Trophoblast cell (in vitro differentiated cells and primary cell): ENCODE data around the gene TMEM185B.

Experiments used
- DNase-seq, 2 donors: peaks; one replicate each; pipeline ENCODE4 v3.0.0-alpha.2; 2016
- H2AFZ ChIP-seq: 2 replicates; pipeline ENCODE4 v1.6.1; 2013; ENCODE audit warnings: low read length, moderate library complexity, mild to moderate bottlenecking; ENCODE audit not compliant: insufficient read depth, poor library complexity
- H2AK5ac ChIP-seq: 2 replicates; pipeline ENCODE4 v1.6.1; 2013; ENCODE audit warnings: mild to moderate bottlenecking, low read length
- H2BK120ac ChIP-seq: 2 replicates; pipeline ENCODE4 v1.6.1; 2013; ENCODE audit warnings: low read length, mild to moderate bottlenecking, moderate library complexity; ENCODE audit not compliant: insufficient read depth, poor library complexity
- H2BK12ac ChIP-seq: 2 replicates; pipeline ENCODE4 v1.6.1; 2013; ENCODE audit warnings: mild to moderate bottlenecking, low read length, moderate library complexity
- H2BK5ac ChIP-seq: 2 replicates; pipeline ENCODE4 v1.6.1; 2013; ENCODE audit warnings: low read length, low read depth, moderate library complexity, mild to moderate bottlenecking; ENCODE audit not compliant: poor library complexity
- H3K14ac ChIP-seq: 2 replicates; pipeline ENCODE4 v1.6.1; 2013; ENCODE audit warnings: mild to moderate bottlenecking, low read length
- H3K18ac ChIP-seq: 2 replicates; pipeline ENCODE4 v1.6.1; 2013; ENCODE audit warnings: mild to moderate bottlenecking, low read length
- H3K23ac ChIP-seq: 2 replicates; pipeline ENCODE4 v1.6.1; 2013; ENCODE audit warnings: low read length
- H3K27ac ChIP-seq: 2 replicates; pipeline ENCODE4 v1.5.1; 2013; ENCODE audit warnings: low read depth, mild to moderate bottlenecking, inconsistent platforms, low read length, moderate library complexity
- H3K27me3 ChIP-seq: 2 replicates; pipeline ENCODE4 v1.6.1; 2013; ENCODE audit warnings: inconsistent platforms, mild to moderate bottlenecking, low read length, moderate library complexity; ENCODE audit not compliant: insufficient read depth
- H3K36me3 ChIP-seq, 2 experiments: 1 replicate in 1 of 2; 2 replicates in 1 of 2; pipeline ENCODE4 v1.6.1; 2013; ENCODE audit warnings: low read length in 2 of 2, mild to moderate bottlenecking in 2 of 2, moderate library complexity in 1 of 2; ENCODE audit not compliant: insufficient read depth in 2 of 2, control insufficient read depth in 1 of 2
- H3K4ac ChIP-seq: 2 replicates; pipeline ENCODE4 v1.6.1; 2013; ENCODE audit warnings: low read depth, mild to moderate bottlenecking, low read length, moderate library complexity
- H3K4me1 ChIP-seq, 2 experiments: 1 replicate in 1 of 2; 2 replicates in 1 of 2; pipeline ENCODE4 v1.6.1; 2013; ENCODE audit warnings: low read length in 2 of 2, mild to moderate bottlenecking in 2 of 2, moderate library complexity in 1 of 2; ENCODE audit not compliant: insufficient read depth in 2 of 2, control insufficient read depth in 1 of 2
- H3K4me2 ChIP-seq: 2 replicates; pipeline ENCODE4 v1.6.1; 2013; ENCODE audit warnings: inconsistent platforms, mild to moderate bottlenecking, low read length, moderate library complexity
- H3K4me3 ChIP-seq: 2 replicates; pipeline ENCODE4 v1.5.1; 2013; ENCODE audit warnings: mild to moderate bottlenecking, low read depth, low read length, inconsistent platforms
- H3K79me1 ChIP-seq: one replicate; pipeline ENCODE4 v1.6.1; 2013; ENCODE audit warnings: low read length
- H3K79me2 ChIP-seq: 2 replicates; pipeline ENCODE4 v1.6.1; 2013; ENCODE audit warnings: low read length, mild to moderate bottlenecking; ENCODE audit not compliant: control insufficient read depth, insufficient read depth, poor library complexity
- H3K9ac ChIP-seq: 2 replicates; pipeline ENCODE4 v1.6.1; 2013; ENCODE audit warnings: mild to moderate bottlenecking, low read length
- H3K9me3 ChIP-seq: 2 replicates; pipeline ENCODE4 v1.6.1; 2013; ENCODE audit warnings: low read depth, mild to moderate bottlenecking, control low read depth, inconsistent platforms, low read length; ENCODE audit not compliant: insufficient read depth
- H4K12ac ChIP-seq: 2 replicates; pipeline ENCODE4 v1.6.1; 2013; ENCODE audit warnings: low read depth, mild to moderate bottlenecking, low read length, moderate library complexity
- H4K8ac ChIP-seq: 2 replicates; pipeline ENCODE4 v1.6.1; 2013; ENCODE audit warnings: low read depth, mild to moderate bottlenecking, low read length, moderate library complexity
- H4K91ac ChIP-seq: one replicate; pipeline ENCODE4 v1.6.1; 2013; ENCODE audit warnings: low read depth, mild to moderate bottlenecking, low read length, moderate library complexity
- WGBS: extraction: QIAGEN DNeasy Blood & Tissue Kit; methylation state at CpG from one replicate; pipeline ENCODE4 v1.1.7; 2013; ENCODE audit warnings: missing lambda C conversion rate; ENCODE audit not compliant: insufficient read length, insufficient coverage; ENCODE audit errors: extremely low coverage; 5-methylcytosine and 5-hydroxymethylcytosine counted together

The TMEM185B gene

DNA sequence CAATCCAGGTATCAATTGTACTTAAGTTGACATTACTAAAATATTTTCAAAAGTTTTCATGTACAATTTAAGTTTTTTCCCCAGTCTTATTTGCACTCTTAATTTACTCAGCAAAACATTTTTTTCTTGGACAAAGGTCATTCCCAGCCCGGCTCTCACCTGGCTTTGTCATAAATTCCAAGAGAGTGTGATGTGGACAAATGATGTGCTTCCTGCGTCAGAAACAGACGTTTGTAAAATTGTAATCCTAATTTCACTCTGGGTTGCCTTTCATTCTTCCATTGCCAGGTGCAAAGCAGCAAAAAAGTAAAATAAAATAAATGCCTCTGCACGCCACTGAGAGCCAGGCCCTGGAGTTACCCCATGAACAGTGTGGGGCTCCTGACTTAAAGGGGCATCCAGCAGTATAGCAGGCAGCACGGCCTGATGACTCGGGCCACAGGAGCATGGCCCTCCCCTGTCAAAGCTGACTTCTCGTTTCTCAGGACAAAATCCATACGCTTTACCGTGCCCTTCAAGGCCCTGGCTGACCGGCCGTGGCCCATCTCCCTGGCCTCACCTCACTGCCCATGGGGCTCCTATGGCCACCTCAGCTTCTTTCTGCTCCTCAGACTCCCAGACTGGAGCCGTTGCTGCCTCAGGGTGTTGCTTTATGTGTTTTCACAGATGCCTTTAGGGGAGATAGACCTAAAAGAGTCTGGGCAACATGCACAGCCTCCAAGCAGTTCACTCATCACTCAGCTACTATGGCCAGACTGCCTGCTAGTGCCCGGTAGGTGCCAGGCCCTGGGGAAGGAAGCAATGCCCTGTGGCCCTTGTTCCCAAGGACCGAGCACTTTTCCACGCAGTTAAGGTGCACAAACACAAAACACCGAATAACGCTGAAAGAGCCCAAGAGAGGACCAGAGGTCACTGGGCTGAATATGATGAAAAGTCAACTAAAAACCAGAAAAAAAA, 7.6 kb upstream of the TMEM185B start:
- Histone ChIP-seq H3K14ac (no peak overlapping the region), H2BK12ac (no peak overlapping the region), H3K27ac (no peak overlapping the region), H4K12ac (no peak overlapping the region), H4K8ac (no peak overlapping the region), H3K27me3 (no peaks in the 10 kb centered on the region), H2BK5ac (no peak overlapping the region), H4K91ac (no peak overlapping the region), H3K9ac (no peak overlapping the region), H3K79me2 (no peaks in the 10 kb centered on the region), H3K4me1 (peaks cover 0 to 3% of the 10 kb centered on the region in 2 experiments), H3K9me3 (peaks cover 4% of the 10 kb centered on the region), H3K23ac (no peak overlapping the region), H2AK5ac (no peak overlapping the region), H3K4ac (no peak overlapping the region), H3K4me3 (no peak overlapping the region), H2AFZ (no peak overlapping the region), H3K18ac (no peak overlapping the region), H2BK120ac (no peak overlapping the region), H3K4me2 (no peak overlapping the region), H3K36me3 (no peaks in the 10 kb centered on the region), H3K79me1 (no peaks in the 10 kb centered on the region)
- peak; percentile 66 to 84 for DNase-seq
- WGBS: no CpG with 5 or more reads among the region's 17 CpGs

- H3K27ac ChIP-seq: no peak overlapping the region
- peaks cover 2% of the 10 kb centered on the region for H3K27me3 ChIP-seq
- no peak overlapping the region for H2AFZ ChIP-seq
- no peak overlapping the region for H3K4me2 ChIP-seq
- H4K91ac ChIP-seq: no peak overlapping the region
- no peak overlapping the region for H3K18ac ChIP-seq
- peaks cover 4% of the 10 kb centered on the region for H3K9me3 ChIP-seq
- H4K8ac ChIP-seq: no peak overlapping the region
- no peak overlapping the region for H3K23ac ChIP-seq
- no peak overlapping the region for H3K4me3 ChIP-seq
- H3K4me1 ChIP-seq: peaks cover under 1 to 3% of the 10 kb centered on the region in 2 experiments
- no CpG with 5 or more reads among the region's 10 CpGs for WGBS
- H3K79me2 ChIP-seq: no peaks in the 10 kb centered on the region
- H2BK5ac ChIP-seq: no peak overlapping the region
- no peaks in the 10 kb centered on the region for H3K36me3 ChIP-seq
- no peaks in the 10 kb centered on the region for H3K79me1 ChIP-seq
- DNase-seq: peak in 1 of 2 donors; percentile 38
- no peak overlapping the region for H3K4ac ChIP-seq
- H3K9ac ChIP-seq: no peak overlapping the region
- H2BK120ac ChIP-seq: no peak overlapping the region
- no peak overlapping the region for H4K12ac ChIP-seq
- no peak overlapping the region for H3K14ac ChIP-seq
- H2AK5ac ChIP-seq: no peak overlapping the region
- no peak overlapping the region for H2BK12ac ChIP-seq
These were observed 6.1 kb upstream of the TMEM185B start for GRCh38 chr2:120229341-120229740.

GRCh38 chr2:120228503-120228902, 5.3 kb upstream of the TMEM185B start:
- no CpG with 5 or more reads among the region's 5 CpGs for WGBS
- no peak overlapping the region for H3K4me3 ChIP-seq
- DNase-seq: peak in 1 of 2 donors; percentile 48

DNA sequence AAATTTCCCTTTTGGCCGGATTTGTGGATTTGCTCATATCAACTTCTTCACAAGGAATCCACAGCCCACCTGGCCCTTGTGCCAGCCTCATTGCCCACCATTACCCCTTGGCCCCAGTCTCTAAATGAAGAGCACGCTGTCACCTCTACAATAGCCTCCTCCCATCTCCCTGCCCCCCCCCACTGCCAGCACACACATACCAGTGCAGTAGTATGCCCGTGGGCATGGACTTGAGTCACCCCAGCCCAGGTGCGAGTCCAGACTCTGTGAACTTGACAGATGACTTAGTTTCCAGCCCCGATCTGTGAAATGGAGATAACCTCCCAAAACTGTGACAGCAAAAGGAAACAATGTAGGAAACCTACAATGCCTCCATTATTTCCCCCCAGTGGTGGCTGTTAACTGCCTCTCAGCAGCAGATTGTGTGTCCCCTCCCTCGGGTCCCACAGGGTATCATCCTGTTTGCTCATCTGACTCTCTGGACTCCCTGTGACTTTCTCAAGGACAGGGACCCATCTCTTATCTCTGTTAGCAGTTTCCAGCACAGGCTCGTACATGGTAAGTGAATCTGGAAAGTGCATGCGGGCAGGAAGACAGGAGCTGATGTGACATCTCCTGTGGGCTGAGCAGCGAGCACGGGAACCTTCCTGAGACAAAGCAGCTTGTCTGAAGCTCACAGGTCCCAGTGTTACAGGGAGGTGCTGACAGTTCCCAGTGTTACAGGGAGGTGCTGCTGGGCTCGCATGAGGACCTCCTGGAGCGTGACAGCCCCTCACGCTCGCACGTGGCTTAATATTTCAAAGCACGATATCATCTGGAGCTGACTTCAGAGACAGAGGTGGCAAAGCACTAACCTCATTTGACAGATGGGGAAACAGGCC, 4.2 kb upstream of the TMEM185B start:
- Histone ChIP-seq H3K4ac (no peak overlapping the region), H4K91ac (no peak overlapping the region), H4K12ac (no peak overlapping the region), H3K4me1 (peaks cover 12 to 14% of the 10 kb centered on the region in 2 experiments), H2BK120ac (no peak overlapping the region), H3K23ac (no peak overlapping the region), H3K79me2 (peaks cover 4% of the 10 kb centered on the region), H3K4me3 (peak overlapping the region; percentile 1), H3K9me3 (peaks cover 8% of the 10 kb centered on the region), H2BK12ac (no peak overlapping the region), H2BK5ac (no peak overlapping the region), H3K79me1 (peaks cover 8% of the 10 kb centered on the region), H3K4me2 (no peak overlapping the region), H3K14ac (no peak overlapping the region), H3K27me3 (peaks cover 2% of the 10 kb centered on the region), H2AK5ac (no peak overlapping the region), H3K18ac (no peak overlapping the region), H4K8ac (no peak overlapping the region), H3K9ac (no peak overlapping the region), H3K27ac (no peak overlapping the region), H3K36me3 (no peaks in the 10 kb centered on the region), H2AFZ (no peak overlapping the region)
- DNase-seq: peak; percentile 81 to 82
- no CpG with 5 or more reads among the region's 16 CpGs for WGBS

More at GRCh38 chr2:120228503-120228902, 5.3 kb upstream of the TMEM185B start:
- Histone ChIP-seq H3K14ac (no peak overlapping the region), H3K4me2 (no peak overlapping the region), H3K79me1 (peaks cover 1% of the 10 kb centered on the region), H3K79me2 (no peaks in the 10 kb centered on the region), H3K27me3 (peaks cover 2% of the 10 kb centered on the region), H2BK5ac (no peak overlapping the region), H3K9ac (no peak overlapping the region), H3K36me3 (no peaks in the 10 kb centered on the region), H3K18ac (no peak overlapping the region), H2AK5ac (no peak overlapping the region), H3K4me1 (peaks cover 7 to 9% of the 10 kb centered on the region in 2 experiments), H4K91ac (no peak overlapping the region), H3K27ac (no peak overlapping the region), H2BK120ac (no peak overlapping the region), H4K12ac (no peak overlapping the region), H3K4ac (no peak overlapping the region), H2AFZ (no peak overlapping the region), H3K23ac (no peak overlapping the region), H4K8ac (no peak overlapping the region), H2BK12ac (no peak overlapping the region), H3K9me3 (peaks cover 4% of the 10 kb centered on the region)
